Stimulated activated CD4-positive, alpha-beta T cell treated with anti-CD3 and anti-CD28 coated beads, Interleukin-4, amount 100 ng/mL, for 1 hour (primary cell): ENCODE data around the gene GATB.

ENCODE experiments used
- DNase-seq: peaks from one replicate; pipeline ENCODE4 v3.0.0-alpha.2; 2020

The GATB gene

DNA sequence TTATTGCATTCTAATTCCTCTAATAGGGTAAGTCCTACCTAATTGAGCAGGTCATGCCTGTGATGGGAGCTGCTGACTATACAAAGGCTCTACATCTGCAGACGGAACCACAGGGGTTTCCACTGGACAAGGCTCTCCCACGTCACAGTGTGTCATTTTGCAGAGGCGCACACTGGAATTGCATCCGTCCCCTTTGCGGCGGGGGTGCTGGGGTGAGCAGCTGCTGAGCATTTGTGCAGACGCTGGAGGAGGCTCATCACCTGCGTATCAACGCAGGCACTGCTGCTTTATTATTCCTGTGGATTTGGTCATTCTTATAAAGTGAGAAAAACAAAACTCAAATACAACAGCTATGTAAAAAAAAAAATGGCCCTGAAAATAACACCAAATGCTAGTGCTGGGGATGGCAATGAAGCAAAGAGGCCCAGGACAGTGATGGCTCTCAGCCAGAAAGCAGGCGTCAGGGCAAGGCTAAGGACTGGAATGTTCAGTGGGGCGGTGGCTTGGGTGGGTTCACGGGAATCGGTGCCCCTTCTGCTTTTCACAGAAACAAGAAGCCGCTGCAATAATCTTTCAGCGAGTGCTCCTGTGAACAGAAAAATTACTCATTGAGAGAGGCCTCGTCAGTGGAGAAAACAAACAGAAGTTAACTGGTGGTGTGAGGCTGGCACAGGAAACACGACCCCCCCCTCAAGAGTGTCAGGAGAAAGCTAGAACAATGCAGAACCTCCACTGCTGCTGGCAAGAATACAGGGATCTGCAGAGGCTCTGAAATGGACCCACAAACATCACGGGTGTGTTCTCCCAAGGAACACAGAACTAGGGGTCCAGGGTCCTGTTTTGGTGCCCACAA, 67.8 kb downstream of the GATB start:
- no peak for DNase-seq

DNA sequence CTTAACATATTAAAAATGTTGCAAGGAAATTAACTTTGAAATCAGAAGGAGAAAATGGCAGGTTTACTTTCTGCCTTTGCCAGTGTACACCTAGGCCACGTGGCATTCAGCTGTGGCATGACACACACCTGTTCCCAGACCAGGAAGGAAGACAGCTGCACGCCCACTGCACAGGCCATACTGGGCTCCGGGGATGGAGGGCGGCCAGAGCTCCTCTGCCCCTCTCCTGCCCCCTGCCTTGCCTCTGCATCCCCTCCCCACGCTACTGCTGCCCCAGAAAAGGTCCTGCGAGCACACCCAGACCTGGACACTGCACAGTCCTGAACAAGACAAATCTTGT, 68.4 kb downstream of the GATB start:
- no peak for DNase-seq

GRCh38 chr4:151691639-151692442, 69.0 kb downstream of the GATB start:
- no peak for DNase-seq

GRCh38 chr4:151690876-151691275, 69.9 kb downstream of the GATB start:
- no peak for DNase-seq

- DNase-seq: no peak
Observed at GRCh38 chr4:151690164-151690870, 70.5 kb downstream of the GATB start.

GRCh38 chr4:151689211-151689991, 71.4 kb downstream of the GATB start:
- no peak for DNase-seq

- no peak for DNase-seq
Observed at GRCh38 chr4:151688785-151689043, 72.1 kb downstream of the GATB start.

- DNase-seq: no peak
Observed at GRCh38 chr4:151688003-151688784, 72.6 kb downstream of the GATB start.

GRCh38 chr4:151687021-151687640, 73.7 kb downstream of the GATB start:
- DNase-seq: no peak

GRCh38 chr4:151685303-151685702, 75.5 kb downstream of the GATB start:
- no peak for DNase-seq

- no peak for DNase-seq
Observed at GRCh38 chr4:151681085-151681484, 79.7 kb downstream of the GATB start.

DNA sequence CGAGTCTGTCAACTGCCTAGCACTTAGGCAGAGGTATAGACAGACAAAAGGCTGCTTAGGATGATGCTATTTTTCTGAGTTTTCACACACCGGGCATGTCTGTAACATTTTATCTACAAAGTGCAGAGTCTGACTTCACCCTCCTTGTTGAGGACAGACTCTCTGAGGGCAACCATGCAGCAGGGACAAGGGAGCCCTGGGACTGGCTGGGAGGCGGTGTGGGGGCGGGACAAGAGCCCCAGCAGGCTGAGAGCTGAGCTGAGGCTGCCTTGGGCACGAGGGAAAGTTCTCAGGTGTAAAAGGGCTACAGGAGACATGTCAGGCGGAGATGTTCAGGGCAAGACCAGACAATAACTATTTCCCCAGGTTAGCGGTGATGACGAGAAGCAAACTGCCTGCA, 81.6 kb downstream of the GATB start:
- no peak for DNase-seq

- no peak for DNase-seq
Observed at GRCh38 chr4:151678048-151678872, 82.5 kb downstream of the GATB start.

GRCh38 chr4:151677193-151677592, 83.6 kb downstream of the GATB start:
- DNase-seq: no peak

- DNase-seq: no peak
Observed at GRCh38 chr4:151676301-151676700, 84.5 kb downstream of the GATB start.

DNA sequence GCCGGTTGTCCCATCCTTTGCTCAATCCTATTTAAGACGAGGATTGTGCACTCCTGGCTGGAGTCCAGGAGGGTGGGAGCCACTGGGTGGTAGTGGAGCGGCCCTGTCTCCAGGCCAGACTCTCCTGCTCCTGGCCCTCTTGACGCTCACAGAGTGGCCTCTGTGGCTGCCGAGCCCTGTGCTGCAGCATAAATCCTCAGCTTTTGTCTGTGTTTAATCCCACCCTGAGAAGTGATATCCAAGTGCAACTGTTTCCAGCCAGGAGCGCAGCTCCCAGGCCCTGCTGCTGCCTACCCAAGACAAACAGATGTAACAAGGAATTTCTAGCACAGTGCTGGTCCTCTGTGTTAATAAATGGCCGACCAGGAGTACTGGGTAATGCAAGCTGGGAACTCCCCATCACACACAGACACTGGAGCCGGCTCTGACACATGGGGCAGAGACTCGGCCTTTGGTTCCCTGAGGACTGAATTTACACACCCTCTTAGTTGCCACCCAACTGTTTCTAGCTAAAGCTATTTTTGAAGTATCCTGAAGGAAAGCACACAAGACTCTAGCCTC, 85.3 kb downstream of the GATB start:
- DNase-seq: no peak

GRCh38 chr4:151674804-151675391, 85.9 kb downstream of the GATB start:
- no peak for DNase-seq

DNA sequence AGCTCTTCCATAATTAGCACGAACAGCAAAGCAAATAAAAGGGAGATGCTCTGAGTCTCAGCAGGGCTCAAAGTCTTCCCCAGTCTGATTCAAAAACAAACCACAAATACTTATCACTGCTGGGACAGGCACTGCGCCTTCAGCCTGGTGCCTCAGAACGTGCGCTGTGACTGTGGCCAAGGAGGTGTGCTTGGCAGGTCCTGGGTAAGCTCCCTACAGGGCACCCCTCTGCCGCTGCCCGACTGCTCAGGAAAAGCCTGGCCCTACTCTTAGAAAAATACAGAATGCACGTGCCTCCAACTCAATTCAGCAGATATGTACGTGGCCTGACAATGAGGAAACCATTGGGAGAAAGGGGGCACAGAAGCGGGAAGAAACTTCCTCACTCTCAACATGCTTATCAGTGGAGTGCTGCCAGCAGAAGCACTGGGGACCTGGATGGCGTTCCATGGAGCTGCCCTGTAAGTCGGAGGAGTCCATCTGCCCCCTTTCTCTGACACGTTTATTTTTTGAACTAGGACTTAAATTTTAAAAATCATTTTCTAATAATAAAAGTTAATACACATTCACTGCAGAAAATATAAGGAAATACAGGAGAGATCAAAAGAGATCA, 86.8 kb downstream of the GATB start:
- no peak for DNase-seq

DNA sequence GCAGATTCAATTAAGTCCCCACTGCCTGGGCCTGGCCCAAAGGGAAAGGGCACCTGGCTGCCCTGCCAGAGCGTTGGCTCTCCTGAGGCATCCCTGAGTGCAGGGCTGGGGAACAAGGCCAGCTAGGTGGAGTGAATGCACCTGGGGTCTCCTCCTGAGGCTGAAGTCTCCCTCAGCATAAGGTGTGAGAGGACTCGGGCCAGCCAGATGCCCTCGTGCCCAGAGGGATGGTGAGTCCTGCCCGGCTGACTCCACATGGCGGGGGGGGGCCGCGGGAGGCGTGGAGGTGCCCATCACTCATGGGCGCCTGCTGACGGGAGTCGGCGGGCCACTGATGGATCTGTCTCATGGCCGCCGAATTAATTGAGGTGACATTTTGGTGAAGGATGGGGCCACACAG, 87.8 kb downstream of the GATB start:
- DNase-seq: no peak
